DND-41 (cell line): ENCODE data around the gene TMEM45A.

ENCODE experiments used
- ATAC-seq: fragments of 200-7000 bp; cut with Tn5 transposase; 3 replicates; pipeline ENCODE4 v1.9.1; 2021; ENCODE audit warnings: low read depth; ENCODE audit not compliant: insufficient read depth
- DNase-seq: peaks from one replicate; pipeline ENCODE4 v3.0.0-alpha.2; 2020
- H2AFZ ChIP-seq: 2 replicates; pipeline ENCODE4 v1.6.0; 2012; ENCODE audit warnings: low read depth, low read length
- H3K27ac ChIP-seq: 2 replicates; pipeline ENCODE4 v1.5.1; 2012; ENCODE audit warnings: low read length, inconsistent platforms
- H3K27me3 ChIP-seq: fragments of 200-600 bp; sonication (generic); 2 replicates; pipeline ENCODE4 v1.6.0; 2012; ENCODE audit warnings: low read length, mild to moderate bottlenecking, inconsistent platforms; ENCODE audit not compliant: insufficient read depth, poor library complexity
- H3K36me3 ChIP-seq: 2 replicates; pipeline ENCODE4 v1.5.1; 2012; ENCODE audit warnings: low read length, inconsistent platforms; ENCODE audit not compliant: insufficient read depth
- H3K4me1 ChIP-seq: 2 replicates; pipeline ENCODE4 v1.5.1; 2012; ENCODE audit warnings: mild to moderate bottlenecking, low read length; ENCODE audit not compliant: insufficient read depth
- H3K4me2 ChIP-seq: 2 replicates; pipeline ENCODE4 v1.6.0; 2012; ENCODE audit warnings: mild to moderate bottlenecking, moderate library complexity, low read length, inconsistent platforms; ENCODE audit not compliant: insufficient read depth
- H3K4me3 ChIP-seq, 2 experiments: fragments of 200-600 bp in 1 of 2; shearing (Covaris generic) in 1 of 2; 2 replicates each; pipeline ENCODE4 v1.5.1; 2012 to 2016; ENCODE audit warnings: inconsistent platforms in 2 of 2, low read length in 2 of 2, mild to moderate bottlenecking in 2 of 2, low read depth in 1 of 2, moderate library complexity in 1 of 2
- H3K79me2 ChIP-seq: 2 replicates; pipeline ENCODE4 v1.6.0; 2012; ENCODE audit warnings: low read length, inconsistent platforms; ENCODE audit not compliant: insufficient read depth
- H3K9ac ChIP-seq: 2 replicates; pipeline ENCODE4 v1.6.0; 2012; ENCODE audit warnings: low read depth, mild to moderate bottlenecking, inconsistent platforms, low read length, moderate library complexity
- H3K9me3 ChIP-seq: 2 replicates; pipeline ENCODE4 v1.5.1; 2012; ENCODE audit warnings: low read length, moderate library complexity, mild to moderate bottlenecking, inconsistent platforms; ENCODE audit not compliant: insufficient read depth, severe bottlenecking
- H4K20me1 ChIP-seq: 2 replicates; pipeline ENCODE4 v1.6.0; 2012; ENCODE audit warnings: low read length; ENCODE audit not compliant: insufficient read depth
- CTCF ChIP-seq: IDR thresholded peaks from 2 replicates; pipeline ENCODE4 v1.5.1; 2012; ENCODE audit warnings: borderline replicate concordance, low read length, moderate library complexity, mild to moderate bottlenecking; ENCODE audit not compliant: poor library complexity, severe bottlenecking; ENCODE audit errors: extremely low read depth
- EZH2 ChIP-seq: IDR thresholded peaks from 3 replicates; pipeline ENCODE4 v1.6.1; 2012; ENCODE audit warnings: borderline replicate concordance, low read depth, mild to moderate bottlenecking, moderate library complexity, low read length, inconsistent platforms; ENCODE audit not compliant: severe bottlenecking

TMEM45A gene

DNA sequence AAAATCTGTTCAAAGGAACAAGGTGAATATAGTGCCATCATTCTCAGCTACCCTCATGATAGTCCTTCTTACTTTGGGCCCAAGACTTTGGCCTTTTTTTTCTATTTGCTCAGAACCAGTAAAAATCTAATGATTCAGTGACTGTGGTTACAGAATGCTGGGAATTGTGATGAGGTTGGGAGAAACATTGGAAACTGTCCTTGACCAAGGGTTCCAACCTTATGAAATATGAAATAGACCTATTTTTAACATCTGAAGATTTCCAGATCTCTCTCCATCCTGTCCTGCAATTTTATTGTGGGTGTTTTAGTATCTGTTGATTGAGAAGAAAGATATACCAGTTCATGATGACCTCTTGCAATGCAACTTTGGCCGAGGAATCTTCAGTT lies 34.9 kb downstream of the TMEM45A start:
- TF ChIP-seq CTCF (no peak), EZH2 (no peak)
- H3K27ac ChIP-seq: no peak overlapping the region
- H3K9ac ChIP-seq: no peak overlapping the region

DNA sequence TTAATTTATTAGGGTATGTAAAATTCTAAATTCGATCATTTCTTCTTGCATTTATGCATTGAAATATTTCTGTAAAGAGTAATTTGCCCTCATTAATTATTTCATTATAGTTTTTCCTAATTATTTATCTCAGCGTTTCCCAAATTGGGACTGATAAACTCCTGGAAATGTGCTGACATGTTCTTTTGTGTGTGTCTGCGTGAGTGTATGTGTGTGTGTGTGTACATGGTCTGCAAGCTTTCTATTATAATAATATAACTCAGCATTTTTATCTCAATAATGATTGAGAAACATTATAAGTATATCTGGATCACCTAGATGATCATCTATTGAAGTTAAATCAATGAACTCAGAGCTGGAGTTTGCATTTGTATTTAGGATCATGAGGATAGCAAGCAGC lies 38.7 kb downstream of the TMEM45A start:
- H3K4me1 ChIP-seq: no peaks in the 10 kb centered on the region
- no peak overlapping the region for H3K9ac ChIP-seq
- TF ChIP-seq EZH2 (no peak), CTCF (no peak)
- H3K27ac ChIP-seq: no peak overlapping the region
- H4K20me1 ChIP-seq: no peaks in the 10 kb centered on the region
- no peaks in the 10 kb centered on the region for H3K79me2 ChIP-seq
- H2AFZ ChIP-seq: no peak overlapping the region
- H3K4me3 ChIP-seq: no peak overlapping the region
- H3K36me3 ChIP-seq: no peaks in the 10 kb centered on the region
- no peaks in the 10 kb centered on the region for H3K9me3 ChIP-seq
- no peaks in the 10 kb centered on the region for H3K27me3 ChIP-seq
- no peak overlapping the region for H3K4me2 ChIP-seq
- ATAC-seq (no peak), DNase-seq (no peak)

More for the DNA sequence above, 34.9 kb downstream of the TMEM45A start:
- H2AFZ ChIP-seq: no peak overlapping the region
- H3K4me3 ChIP-seq: no peak overlapping the region
- no peaks in the 10 kb centered on the region for H3K9me3 ChIP-seq
- DNase-seq: no peak
- ATAC-seq: no peak
- no peaks in the 10 kb centered on the region for H4K20me1 ChIP-seq
- H3K27me3 ChIP-seq: no peaks in the 10 kb centered on the region
- no peaks in the 10 kb centered on the region for H3K79me2 ChIP-seq
- H3K36me3 ChIP-seq: no peaks in the 10 kb centered on the region
- no peak overlapping the region for H3K4me2 ChIP-seq
- no peaks in the 10 kb centered on the region for H3K4me1 ChIP-seq

GRCh38 chr3:100532411-100532810 lies 40.0 kb downstream of the TMEM45A start:
- Histone ChIP-seq H3K4me2 (no peak overlapping the region), H2AFZ (no peak overlapping the region), H4K20me1 (no peaks in the 10 kb centered on the region), H3K9ac (no peak overlapping the region), H3K79me2 (no peaks in the 10 kb centered on the region), H3K4me3 (no peak overlapping the region), H3K4me1 (no peaks in the 10 kb centered on the region), H3K27me3 (no peaks in the 10 kb centered on the region), H3K36me3 (no peaks in the 10 kb centered on the region), H3K27ac (no peak overlapping the region), H3K9me3 (no peaks in the 10 kb centered on the region)
- ATAC-seq (no peak), DNase-seq (no peak)
- TF ChIP-seq EZH2 (no peak), CTCF (no peak)

- no peak for TF ChIP-seq EZH2
- TF ChIP-seq CTCF: no peak
- no peak overlapping the region for H3K9ac ChIP-seq
- no peak overlapping the region for H3K4me2 ChIP-seq
- no peak overlapping the region for H3K4me3 ChIP-seq
- H3K4me1 ChIP-seq: no peaks in the 10 kb centered on the region
- ATAC-seq: no peak
- H3K27me3 ChIP-seq: no peaks in the 10 kb centered on the region
- H3K36me3 ChIP-seq: no peaks in the 10 kb centered on the region
- H3K27ac ChIP-seq: no peak overlapping the region
- no peaks in the 10 kb centered on the region for H4K20me1 ChIP-seq
- H2AFZ ChIP-seq: no peak overlapping the region
- H3K79me2 ChIP-seq: no peaks in the 10 kb centered on the region
- no peak for DNase-seq
- no peaks in the 10 kb centered on the region for H3K9me3 ChIP-seq
Observed at GRCh38 chr3:100533176-100533575, 40.8 kb downstream of the TMEM45A start.
